ENCODE data around the gene ISLR. TPM values are rescaled to one million over a fixed set of nuclear protein-coding genes. Genes with fewer than 3 reads are reported as not detected.

The ISLR gene
- polyA plus RNA-seq, 1 donor from 2014 or later: not detected

- Histone ChIP-seq H3K79me2 (replicated peaks; ENCODE audit: insufficient read depth, low read length) (peaks cover 80% of the 10 kb centered on the region), H3K9ac (ENCODE audit: low read length) (peak overlapping the region; percentile 100), H2AFZ (ENCODE audit: low read depth, low read length) (no peak overlapping the region), H3K27me3 (ENCODE audit: insufficient read depth, low read depth, low read length) (no peaks in the 10 kb centered on the region), H3F3A (ENCODE audit: insufficient read depth, low read length, poor library complexity, severe bottlenecking) (peaks cover 13% of the 10 kb centered on the region), H3K36me3 (ENCODE audit: insufficient read depth, low read length) (peaks cover 25% of the 10 kb centered on the region), H3K27ac (ENCODE audit: low read length) (peak overlapping the region; percentile 100), H3K9me3 (ENCODE audit: low read length) (peaks cover 25% of the 10 kb centered on the region), H3K9me2 (ENCODE audit: insufficient read depth, low read length) (no peaks in the 10 kb centered on the region), H3K4me2 (ENCODE audit: low read length) (peak overlapping the region; percentile 100), H4K20me1 (ENCODE audit: insufficient read depth) (no peaks in the 10 kb centered on the region), H3K4me3 (ENCODE audit: low read length) (peak overlapping the region; percentile 95)
- TF ChIP-seq MXI1 (conservative IDR thresholded peaks at IDR 0.05; ENCODE audit: poor library complexity, severe bottlenecking): no peak
- peak; percentile 5 for TF ChIP-seq EP300 (conservative IDR thresholded peaks at IDR 0.05; ENCODE audit: poor library complexity, severe bottlenecking)
- peak; percentile 56 for TF ChIP-seq POLR2AphosphoS5 (IDR thresholded peaks at IDR 0.05)
- TF ChIP-seq RAD21 (conservative IDR thresholded peaks at IDR 0.05): no peak
- TF ChIP-seq SMC3 (conservative IDR thresholded peaks at IDR 0.05; ENCODE audit: poor library complexity): no peak
- TF ChIP-seq, protein P1, sequence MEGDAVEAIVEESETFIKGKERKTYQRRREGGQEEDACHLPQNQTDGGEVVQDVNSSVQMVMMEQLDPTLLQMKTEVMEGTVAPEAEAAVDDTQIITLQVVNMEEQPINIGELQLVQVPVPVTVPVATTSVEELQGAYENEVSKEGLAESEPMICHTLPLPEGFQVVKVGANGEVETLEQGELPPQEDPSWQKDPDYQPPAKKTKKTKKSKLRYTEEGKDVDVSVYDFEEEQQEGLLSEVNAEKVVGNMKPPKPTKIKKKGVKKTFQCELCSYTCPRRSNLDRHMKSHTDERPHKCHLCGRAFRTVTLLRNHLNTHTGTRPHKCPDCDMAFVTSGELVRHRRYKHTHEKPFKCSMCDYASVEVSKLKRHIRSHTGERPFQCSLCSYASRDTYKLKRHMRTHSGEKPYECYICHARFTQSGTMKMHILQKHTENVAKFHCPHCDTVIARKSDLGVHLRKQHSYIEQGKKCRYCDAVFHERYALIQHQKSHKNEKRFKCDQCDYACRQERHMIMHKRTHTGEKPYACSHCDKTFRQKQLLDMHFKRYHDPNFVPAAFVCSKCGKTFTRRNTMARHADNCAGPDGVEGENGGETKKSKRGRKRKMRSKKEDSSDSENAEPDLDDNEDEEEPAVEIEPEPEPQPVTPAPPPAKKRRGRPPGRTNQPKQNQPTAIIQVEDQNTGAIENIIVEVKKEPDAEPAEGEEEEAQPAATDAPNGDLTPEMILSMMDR (IDR thresholded peaks at IDR 0.05; ENCODE audit: poor library complexity, severe bottlenecking): no peak
- TF ChIP-seq, protein P2, sequence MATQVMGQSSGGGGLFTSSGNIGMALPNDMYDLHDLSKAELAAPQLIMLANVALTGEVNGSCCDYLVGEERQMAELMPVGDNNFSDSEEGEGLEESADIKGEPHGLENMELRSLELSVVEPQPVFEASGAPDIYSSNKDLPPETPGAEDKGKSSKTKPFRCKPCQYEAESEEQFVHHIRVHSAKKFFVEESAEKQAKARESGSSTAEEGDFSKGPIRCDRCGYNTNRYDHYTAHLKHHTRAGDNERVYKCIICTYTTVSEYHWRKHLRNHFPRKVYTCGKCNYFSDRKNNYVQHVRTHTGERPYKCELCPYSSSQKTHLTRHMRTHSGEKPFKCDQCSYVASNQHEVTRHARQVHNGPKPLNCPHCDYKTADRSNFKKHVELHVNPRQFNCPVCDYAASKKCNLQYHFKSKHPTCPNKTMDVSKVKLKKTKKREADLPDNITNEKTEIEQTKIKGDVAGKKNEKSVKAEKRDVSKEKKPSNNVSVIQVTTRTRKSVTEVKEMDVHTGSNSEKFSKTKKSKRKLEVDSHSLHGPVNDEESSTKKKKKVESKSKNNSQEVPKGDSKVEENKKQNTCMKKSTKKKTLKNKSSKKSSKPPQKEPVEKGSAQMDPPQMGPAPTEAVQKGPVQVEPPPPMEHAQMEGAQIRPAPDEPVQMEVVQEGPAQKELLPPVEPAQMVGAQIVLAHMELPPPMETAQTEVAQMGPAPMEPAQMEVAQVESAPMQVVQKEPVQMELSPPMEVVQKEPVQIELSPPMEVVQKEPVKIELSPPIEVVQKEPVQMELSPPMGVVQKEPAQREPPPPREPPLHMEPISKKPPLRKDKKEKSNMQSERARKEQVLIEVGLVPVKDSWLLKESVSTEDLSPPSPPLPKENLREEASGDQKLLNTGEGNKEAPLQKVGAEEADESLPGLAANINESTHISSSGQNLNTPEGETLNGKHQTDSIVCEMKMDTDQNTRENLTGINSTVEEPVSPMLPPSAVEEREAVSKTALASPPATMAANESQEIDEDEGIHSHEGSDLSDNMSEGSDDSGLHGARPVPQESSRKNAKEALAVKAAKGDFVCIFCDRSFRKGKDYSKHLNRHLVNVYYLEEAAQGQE (IDR thresholded peaks at IDR 0.05; ENCODE audit: borderline replicate concordance): peak; percentile 55
- TF ChIP-seq EZH2 (IDR thresholded peaks at IDR 0.05; ENCODE audit: borderline replicate concordance, insufficient read depth, low read length, poor library complexity, severe bottlenecking): no peak
- TF ChIP-seq TAF1 (IDR thresholded peaks at IDR 0.05; ENCODE audit: low read depth): peak; percentile 45
These were observed 43.8 kb upstream of the ISLR start for GRCh38 chr15:74129586-74130154.

GRCh38 chr15:74130155-74130848 lies 43.2 kb upstream of the ISLR start, which contains the start of gene ISLR2:
Gene ISLR2, plus strand, starts transcription at chr15:74130586. Its CDS starts 2,169 bp downstream, at chr15:74132755.
- no peaks in the 10 kb centered on the region for H4K20me1 ChIP-seq (ENCODE audit: insufficient read depth)
- H3K4me3 ChIP-seq (ENCODE audit: low read length): peak within 1 kb of the TSS; percentile 95
- peaks cover 87% of the 10 kb centered on the region for H3K79me2 ChIP-seq (replicated peaks; ENCODE audit: insufficient read depth, low read length)
- TF ChIP-seq POLR2AphosphoS5 (IDR thresholded peaks at IDR 0.05) (peak; percentile 73), SMC3 (conservative IDR thresholded peaks at IDR 0.05; ENCODE audit: poor library complexity) (peak; percentile 37), EZH2 (IDR thresholded peaks at IDR 0.05; ENCODE audit: borderline replicate concordance, insufficient read depth, low read length, poor library complexity, severe bottlenecking) (no peak), MXI1 (conservative IDR thresholded peaks at IDR 0.05; ENCODE audit: poor library complexity, severe bottlenecking) (peak; percentile 59), RAD21 (conservative IDR thresholded peaks at IDR 0.05) (peak; percentile 31), EP300 (conservative IDR thresholded peaks at IDR 0.05; ENCODE audit: poor library complexity, severe bottlenecking) (peak; percentile 33), TAF1 (IDR thresholded peaks at IDR 0.05; ENCODE audit: low read depth) (no peak)
- TF ChIP-seq, protein P1 (IDR thresholded peaks at IDR 0.05; ENCODE audit: poor library complexity, severe bottlenecking): no peak
- TF ChIP-seq, protein P2 (IDR thresholded peaks at IDR 0.05; ENCODE audit: borderline replicate concordance): peak; percentile 90
- peaks cover 30% of the 10 kb centered on the region for H3K9me3 ChIP-seq (ENCODE audit: low read length)
- peaks cover 31% of the 10 kb centered on the region for H3K36me3 ChIP-seq (ENCODE audit: insufficient read depth, low read length)
- peak within 1 kb of the TSS; percentile 100 for H3K9ac ChIP-seq (ENCODE audit: low read length)
- no peaks in the 10 kb centered on the region for H3K9me2 ChIP-seq (ENCODE audit: insufficient read depth, low read length)
- H3F3A ChIP-seq (ENCODE audit: insufficient read depth, low read length, poor library complexity, severe bottlenecking): peaks cover 13% of the 10 kb centered on the region
- H3K4me2 ChIP-seq (ENCODE audit: low read length): peak within 1 kb of the TSS; percentile 100
- peak within 1 kb of the TSS; percentile 100 for H3K27ac ChIP-seq (ENCODE audit: low read length)
- H2AFZ ChIP-seq (ENCODE audit: low read depth, low read length): no peak within 1 kb of the TSS
- H3K27me3 ChIP-seq (ENCODE audit: insufficient read depth, low read depth, low read length): no peaks in the 10 kb centered on the region

Measured in neural cell (in vitro differentiated cells).